Measurements from ENCODE around the gene CDKAL1. TPM values are rescaled to one million over a fixed set of nuclear protein-coding genes. Genes with fewer than 3 reads are reported as not detected.

CDKAL1 gene
- total RNA-seq, 1 donor from 2014 or later: 39.6 TPM

DNA sequence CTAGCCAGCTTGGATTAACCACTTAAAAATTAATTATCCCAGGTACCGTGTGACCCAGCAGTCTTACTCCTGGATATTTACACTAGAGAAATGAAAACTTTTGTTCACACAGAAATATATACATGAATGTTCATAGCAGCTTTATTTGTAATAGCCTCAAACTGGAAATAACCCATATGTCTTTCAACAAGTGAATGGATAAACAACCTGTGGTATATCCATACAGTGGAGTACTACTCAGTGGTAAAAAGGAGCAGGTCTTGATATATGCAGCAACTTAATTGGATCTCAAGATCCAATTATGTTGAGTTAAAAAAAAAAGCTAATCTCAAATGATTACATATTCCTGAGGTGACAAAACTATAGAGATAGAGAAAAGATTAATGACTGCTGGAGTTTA, 381.4 kb downstream of the CDKAL1 start:
- Mint-ChIP-seq H3K27ac (no peak overlapping the region), H3K4me1 (no peaks in the 10 kb centered on the region), H3K36me3 (peaks cover 9% of the 10 kb centered on the region), H3K27me3 (ENCODE audit: insufficient read depth, low read depth) (no peaks in the 10 kb centered on the region), H3K4me3 (no peak overlapping the region), H3K9me3 (peaks cover 17% of the 10 kb centered on the region)
- Histone ChIP-seq H3K9me3 (ENCODE audit: low read depth) (peaks cover 5% of the 10 kb centered on the region), H3K36me3 (no peaks in the 10 kb centered on the region), H3K4me1 (no peaks in the 10 kb centered on the region), H3K4me2 (no peak overlapping the region), H3K27ac (no peak overlapping the region), H3K27me3 (no peaks in the 10 kb centered on the region), H2AFZ (replicated peaks) (no peak overlapping the region), H3K9ac (no peak overlapping the region), H3K4me3 (no peak overlapping the region), H4K20me1 (ENCODE audit: low read depth) (no peaks in the 10 kb centered on the region), H3F3A (ENCODE audit: low read depth) (no peaks in the 10 kb centered on the region), H3K79me2 (ENCODE audit: low read depth) (no peaks in the 10 kb centered on the region)
- TF ChIP-seq EZH2 (IDR thresholded peaks at IDR 0.05): no peak
- TF ChIP-seq, protein P1, sequence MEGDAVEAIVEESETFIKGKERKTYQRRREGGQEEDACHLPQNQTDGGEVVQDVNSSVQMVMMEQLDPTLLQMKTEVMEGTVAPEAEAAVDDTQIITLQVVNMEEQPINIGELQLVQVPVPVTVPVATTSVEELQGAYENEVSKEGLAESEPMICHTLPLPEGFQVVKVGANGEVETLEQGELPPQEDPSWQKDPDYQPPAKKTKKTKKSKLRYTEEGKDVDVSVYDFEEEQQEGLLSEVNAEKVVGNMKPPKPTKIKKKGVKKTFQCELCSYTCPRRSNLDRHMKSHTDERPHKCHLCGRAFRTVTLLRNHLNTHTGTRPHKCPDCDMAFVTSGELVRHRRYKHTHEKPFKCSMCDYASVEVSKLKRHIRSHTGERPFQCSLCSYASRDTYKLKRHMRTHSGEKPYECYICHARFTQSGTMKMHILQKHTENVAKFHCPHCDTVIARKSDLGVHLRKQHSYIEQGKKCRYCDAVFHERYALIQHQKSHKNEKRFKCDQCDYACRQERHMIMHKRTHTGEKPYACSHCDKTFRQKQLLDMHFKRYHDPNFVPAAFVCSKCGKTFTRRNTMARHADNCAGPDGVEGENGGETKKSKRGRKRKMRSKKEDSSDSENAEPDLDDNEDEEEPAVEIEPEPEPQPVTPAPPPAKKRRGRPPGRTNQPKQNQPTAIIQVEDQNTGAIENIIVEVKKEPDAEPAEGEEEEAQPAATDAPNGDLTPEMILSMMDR (IDR thresholded peaks at IDR 0.05): no peak
- DNase-seq (ENCODE audit: low spot score): no peak

DNA sequence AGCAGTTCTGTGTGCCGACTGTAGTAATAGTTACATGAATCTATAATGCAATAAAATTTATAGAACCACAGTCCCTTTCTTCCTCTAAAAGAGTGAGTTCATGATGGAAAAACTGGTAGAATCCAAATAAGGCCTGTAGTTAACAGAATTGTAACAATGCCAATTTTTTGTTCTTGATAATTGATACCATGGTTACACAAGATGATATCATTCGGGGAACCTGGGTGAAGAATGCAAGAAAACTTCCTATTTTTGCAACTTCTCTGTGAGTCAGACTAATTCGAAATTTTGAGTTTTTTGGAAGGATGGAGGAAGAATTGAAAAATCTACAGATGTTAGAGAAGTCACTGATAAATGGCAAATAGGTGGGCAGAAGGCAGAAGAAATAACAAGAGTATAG, 381.8 kb downstream of the CDKAL1 start:
- H3K27ac Mint-ChIP-seq: no peak overlapping the region
- peaks cover 5% of the 10 kb centered on the region for H3K9me3 ChIP-seq (ENCODE audit: low read depth)
- H3K27me3 ChIP-seq: no peaks in the 10 kb centered on the region
- H3K27me3 Mint-ChIP-seq (ENCODE audit: insufficient read depth, low read depth): no peaks in the 10 kb centered on the region
- H3K4me1 Mint-ChIP-seq: no peaks in the 10 kb centered on the region
- H3K27ac ChIP-seq: no peak overlapping the region
- peaks cover 9% of the 10 kb centered on the region for H3K36me3 Mint-ChIP-seq
- H3K4me1 ChIP-seq: no peaks in the 10 kb centered on the region
- H3K79me2 ChIP-seq (ENCODE audit: low read depth): no peaks in the 10 kb centered on the region
- TF ChIP-seq, protein P1 (IDR thresholded peaks at IDR 0.05): no peak
- TF ChIP-seq EZH2 (IDR thresholded peaks at IDR 0.05) (no peak), EZH2phosphoT487 (IDR thresholded peaks at IDR 0.05) (no peak)
- no peak for DNase-seq (ENCODE audit: low spot score)
- H2AFZ ChIP-seq (replicated peaks): no peak overlapping the region
- H3K4me3 ChIP-seq: no peak overlapping the region
- H3K36me3 ChIP-seq: no peaks in the 10 kb centered on the region
- H3K9me3 Mint-ChIP-seq: peaks cover 17% of the 10 kb centered on the region
- no peak overlapping the region for H3K4me3 Mint-ChIP-seq
- no peaks in the 10 kb centered on the region for H4K20me1 ChIP-seq (ENCODE audit: low read depth)
- H3K4me2 ChIP-seq: no peak overlapping the region
- H3K9ac ChIP-seq: no peak overlapping the region
- no peaks in the 10 kb centered on the region for H3F3A ChIP-seq (ENCODE audit: low read depth)

DNA sequence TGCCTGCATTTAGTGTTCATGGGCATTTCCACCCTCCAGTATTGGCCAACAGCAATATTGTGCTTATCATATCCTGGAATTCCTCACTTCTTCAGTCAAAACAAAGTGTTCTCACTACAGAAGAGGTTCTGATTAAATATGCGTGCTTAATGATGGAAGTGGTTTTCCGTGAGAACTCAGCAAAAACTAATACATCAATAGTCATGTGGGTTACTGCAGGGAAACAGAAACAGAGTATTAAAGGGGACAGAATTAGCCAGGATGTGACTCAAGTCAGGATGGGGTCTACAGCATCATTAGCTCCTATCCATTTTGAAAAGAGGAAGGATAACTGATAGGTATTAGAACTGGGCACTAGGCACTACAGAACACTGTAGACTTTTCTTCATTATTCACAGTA, 384.6 kb downstream of the CDKAL1 start:
- no peak overlapping the region for H3K27ac Mint-ChIP-seq
- Histone ChIP-seq H3K79me2 (ENCODE audit: low read depth) (no peaks in the 10 kb centered on the region), H3K9ac (no peak overlapping the region), H3F3A (ENCODE audit: low read depth) (no peaks in the 10 kb centered on the region), H4K20me1 (ENCODE audit: low read depth) (no peaks in the 10 kb centered on the region), H3K4me2 (no peak overlapping the region), H3K27me3 (no peaks in the 10 kb centered on the region), H3K4me1 (no peaks in the 10 kb centered on the region), H2AFZ (replicated peaks) (no peak overlapping the region), H3K9me3 (ENCODE audit: low read depth) (peaks cover 5% of the 10 kb centered on the region), H3K27ac (no peak overlapping the region), H3K36me3 (no peaks in the 10 kb centered on the region), H3K4me3 (no peak overlapping the region)
- H3K27me3 Mint-ChIP-seq (ENCODE audit: insufficient read depth, low read depth): no peaks in the 10 kb centered on the region
- no peak for DNase-seq (ENCODE audit: low spot score)
- no peaks in the 10 kb centered on the region for H3K4me1 Mint-ChIP-seq
- peaks cover 9% of the 10 kb centered on the region for H3K36me3 Mint-ChIP-seq
- TF ChIP-seq EZH2phosphoT487 (IDR thresholded peaks at IDR 0.05) (no peak), EZH2 (IDR thresholded peaks at IDR 0.05) (no peak)
- TF ChIP-seq, protein P1 (IDR thresholded peaks at IDR 0.05): no peak
- H3K4me3 Mint-ChIP-seq: no peak overlapping the region
- peaks cover 17% of the 10 kb centered on the region for H3K9me3 Mint-ChIP-seq

Measured in neural progenitor cell (in vitro differentiated cells).